ELF-1 (cell line): ENCODE measurements around the gene COQ9.
"Not testable (repeated sequence)": the region's sequence is repeated elsewhere in the genome, so short reads cannot be mapped to it uniquely, and the experiment has no call there.

Experiments used
- DNase-seq: peaks from one replicate; pipeline ENCODE4 v3.0.0-alpha.2; 2016; ENCODE audit warnings: low read depth, low spot score

COQ9 gene, protein sequence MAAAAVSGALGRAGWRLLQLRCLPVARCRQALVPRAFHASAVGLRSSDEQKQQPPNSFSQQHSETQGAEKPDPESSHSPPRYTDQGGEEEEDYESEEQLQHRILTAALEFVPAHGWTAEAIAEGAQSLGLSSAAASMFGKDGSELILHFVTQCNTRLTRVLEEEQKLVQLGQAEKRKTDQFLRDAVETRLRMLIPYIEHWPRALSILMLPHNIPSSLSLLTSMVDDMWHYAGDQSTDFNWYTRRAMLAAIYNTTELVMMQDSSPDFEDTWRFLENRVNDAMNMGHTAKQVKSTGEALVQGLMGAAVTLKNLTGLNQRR

DNA sequence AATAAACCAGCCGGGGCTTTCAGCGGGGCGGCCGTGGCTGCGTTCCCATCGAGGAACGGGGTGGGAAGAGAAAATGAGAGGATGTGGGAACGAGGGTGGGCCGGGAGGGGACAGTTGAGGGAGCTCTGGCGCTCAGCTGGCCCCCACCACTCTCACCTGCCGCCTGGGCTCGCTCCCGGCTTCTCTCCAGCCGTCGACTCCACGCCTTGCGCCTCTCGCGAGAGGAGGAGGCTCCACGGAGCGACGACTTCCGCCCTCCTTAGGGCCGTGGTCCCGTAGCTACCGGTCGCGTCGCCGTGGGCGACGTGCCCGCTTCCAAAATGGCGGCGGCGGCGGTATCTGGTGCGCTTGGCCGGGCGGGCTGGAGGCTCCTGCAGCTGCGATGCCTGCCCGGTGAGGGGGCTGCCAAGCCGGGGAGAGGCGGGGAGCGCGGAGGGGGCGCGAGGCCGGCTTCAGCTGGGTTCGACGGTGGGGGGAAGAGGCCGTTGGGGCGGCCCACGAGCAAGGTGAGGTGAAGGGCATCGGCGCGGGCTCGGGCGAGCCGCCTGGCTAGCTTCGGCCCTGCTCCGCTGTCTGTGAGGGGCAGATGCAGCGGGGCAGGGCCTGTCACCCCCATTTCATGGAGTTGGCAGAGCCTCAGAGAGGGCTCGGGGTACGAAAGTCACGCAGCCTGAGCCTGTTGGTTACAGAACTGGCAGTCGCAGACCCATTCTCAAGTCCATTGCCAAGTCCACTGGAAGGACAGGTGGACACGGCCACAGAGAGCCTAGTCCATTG, at the start of gene COQ9, which contains the start of gene CIAPIN1:
COQ9 (plus strand) TSS at position 294 of the 777 bp plus-strand sequence; CDS start at position 321, 27 bp downstream.
CIAPIN1 (minus strand) TSS at position 200 of the 777 bp plus-strand sequence. CDS start 6,457 bp downstream, outside the sequence.
- DNase-seq, result peak; percentile 95

- not testable (repeated sequence) for DNase-seq
These were observed 49.8 kb upstream of the COQ9 start for GRCh38 chr16:57397493-57397892.

GRCh38 chr16:57401943-57402640, 45.2 kb upstream of the COQ9 start:
- no peak for DNase-seq

DNA sequence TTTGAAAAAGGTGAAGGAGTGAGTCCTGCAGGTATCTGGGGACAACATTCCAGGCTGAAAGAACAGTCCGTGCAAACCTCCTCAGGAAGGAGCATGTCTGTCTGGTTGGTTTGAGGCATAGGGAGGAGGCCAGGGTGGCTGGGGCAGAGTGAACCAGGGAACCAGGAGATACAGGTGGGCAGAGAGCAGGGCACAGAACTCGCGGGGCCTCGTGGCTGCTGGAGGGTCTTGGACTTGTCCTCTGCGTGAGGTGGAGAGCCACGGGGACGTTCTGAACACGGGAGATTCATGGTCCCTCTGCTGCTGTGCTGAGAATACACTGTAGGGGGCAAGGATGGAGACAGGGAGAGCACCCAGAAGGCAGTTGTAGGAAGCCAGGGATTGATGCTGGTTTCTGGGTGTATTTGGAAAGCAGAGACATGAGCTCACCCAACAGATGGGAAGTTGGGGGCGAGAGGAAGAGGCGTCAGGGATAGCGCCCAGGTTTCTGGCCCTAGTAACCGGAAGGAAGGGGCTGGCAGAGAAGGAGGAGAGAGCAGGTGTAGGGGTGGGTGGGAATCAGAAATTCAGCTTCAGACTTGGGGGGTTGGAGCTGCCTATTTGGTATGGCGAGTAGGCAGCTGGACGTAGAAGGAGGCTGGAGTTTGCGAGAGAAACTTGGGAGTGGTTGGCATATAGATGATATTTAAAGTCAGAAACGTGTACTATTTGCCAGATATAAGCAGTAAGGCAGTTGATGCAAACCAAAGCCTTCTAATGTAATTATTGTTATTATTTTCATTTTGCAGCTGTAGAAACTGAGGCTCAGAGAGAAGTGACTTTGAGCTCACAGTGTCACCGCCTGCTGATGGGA, 43.1 kb upstream of the COQ9 start, which contains the start of gene CCL17:
CCL17 (plus strand) TSS at position 803 of the 853 bp plus-strand sequence. CDS start 9,166 bp downstream, outside the sequence.
- DNase-seq, result no peak

DNA sequence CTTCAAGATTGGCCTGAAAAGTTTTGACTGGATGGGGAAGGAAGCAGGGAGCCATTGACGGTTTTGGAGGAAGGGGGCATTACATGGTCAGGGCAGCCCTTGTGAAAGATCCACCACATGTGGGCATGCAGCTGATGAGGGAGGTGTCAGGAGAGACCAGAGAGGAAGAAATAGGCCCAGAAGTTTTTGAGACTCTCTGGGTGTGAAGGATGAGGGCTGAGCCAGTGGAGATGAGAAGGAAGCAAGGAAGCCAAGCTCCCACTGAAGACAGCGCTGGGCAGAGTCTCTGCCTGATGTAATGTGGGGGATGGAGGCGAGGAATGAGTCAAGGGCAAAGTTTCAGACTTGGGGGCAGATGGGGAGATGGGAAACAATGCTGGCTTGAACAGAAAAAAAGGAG, 42.2 kb upstream of the COQ9 start:
- DNase-seq, result no peak

DNA sequence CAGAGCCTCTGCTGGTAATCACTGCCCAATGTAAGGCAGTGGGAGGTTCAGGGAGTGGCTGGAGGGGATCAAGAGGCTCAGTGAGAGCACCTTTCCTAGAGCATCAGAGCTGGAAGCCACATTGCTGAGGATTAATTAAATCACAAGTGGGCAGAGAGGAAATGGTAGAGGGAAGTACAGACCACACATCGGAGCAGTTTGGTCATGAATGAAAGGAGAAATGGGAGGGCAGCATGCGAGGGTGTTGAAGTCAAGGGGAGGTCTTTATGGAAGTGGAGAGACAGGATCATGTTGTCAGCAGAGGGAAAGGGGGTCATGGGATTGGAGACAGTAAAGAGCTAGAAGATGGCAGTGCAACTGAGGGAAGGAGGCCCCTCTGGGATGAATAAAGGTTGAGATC, 40.4 kb upstream of the COQ9 start:
- no peak for DNase-seq

DNA sequence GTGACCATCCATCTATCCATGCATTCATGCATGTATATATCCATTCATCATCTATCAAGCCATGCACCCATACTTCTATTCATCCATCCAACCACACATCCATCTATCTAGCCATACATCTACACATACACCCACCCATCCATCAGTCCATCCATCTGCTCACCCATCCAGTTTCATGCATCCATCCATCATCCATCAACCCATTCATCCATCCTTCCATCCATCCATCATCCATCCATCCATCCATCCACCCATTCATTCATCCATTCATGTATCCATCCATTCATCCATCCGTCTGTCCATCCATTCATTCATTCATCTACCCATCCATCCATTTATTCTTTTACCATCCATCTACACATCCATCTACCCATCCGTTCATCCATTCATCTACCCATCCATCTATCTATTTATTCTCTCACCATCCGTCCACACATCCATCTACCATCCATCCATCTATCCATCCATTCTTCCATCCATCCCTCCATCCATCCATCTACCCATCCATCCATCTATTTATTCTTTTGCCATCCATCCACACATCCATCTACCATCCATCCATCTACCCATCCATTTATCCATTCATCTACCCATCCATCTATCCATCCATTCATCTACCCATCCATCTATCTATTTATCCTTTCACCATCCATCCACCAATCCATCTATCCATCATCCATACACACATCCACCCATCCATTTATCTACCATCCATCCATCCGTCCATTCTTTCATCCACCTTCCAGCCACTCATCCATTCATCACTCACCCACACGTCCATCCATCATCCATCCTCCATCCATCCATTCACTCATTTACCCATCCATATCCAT, 39.5 kb upstream of the COQ9 start:
- DNase-seq, result no peak

GRCh38 chr16:57409065-57409464, 38.2 kb upstream of the COQ9 start:
- DNase-seq, result no peak

GRCh38 chr16:57409870-57410587, 37.2 kb upstream of the COQ9 start:
- DNase-seq, result peak; percentile 73

- no peak for DNase-seq
These were observed 35.8 kb upstream of the COQ9 start for GRCh38 chr16:57411362-57411976.

- DNase-seq, result no peak
These were observed 34.7 kb upstream of the COQ9 start for GRCh38 chr16:57412584-57412983.

- DNase-seq, result no peak
These were observed 34.0 kb upstream of the COQ9 start for GRCh38 chr16:57413301-57413730.

GRCh38 chr16:57413733-57414132, 33.5 kb upstream of the COQ9 start:
- no peak for DNase-seq

DNA sequence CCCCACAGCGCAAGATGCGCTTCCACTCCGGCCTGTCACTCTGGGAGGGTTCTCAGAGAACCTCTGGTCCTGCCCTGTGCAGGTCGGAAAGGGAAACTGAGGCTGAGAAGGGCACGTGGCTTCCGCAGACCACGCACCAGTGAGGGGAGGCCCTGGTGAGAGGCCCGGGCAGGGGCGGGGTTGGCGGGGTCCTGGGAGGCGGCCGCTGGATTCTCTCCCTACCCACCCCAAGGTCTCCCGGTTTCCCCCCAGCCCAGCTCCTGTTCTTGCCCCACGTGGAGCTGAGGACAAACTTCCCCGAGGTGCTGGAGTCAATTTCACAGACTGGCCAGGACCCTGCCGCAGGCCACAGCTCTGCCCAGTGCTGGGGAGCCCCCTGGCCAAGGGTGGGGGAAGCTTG, 31.2 kb upstream of the COQ9 start:
- no peak for DNase-seq

DNA sequence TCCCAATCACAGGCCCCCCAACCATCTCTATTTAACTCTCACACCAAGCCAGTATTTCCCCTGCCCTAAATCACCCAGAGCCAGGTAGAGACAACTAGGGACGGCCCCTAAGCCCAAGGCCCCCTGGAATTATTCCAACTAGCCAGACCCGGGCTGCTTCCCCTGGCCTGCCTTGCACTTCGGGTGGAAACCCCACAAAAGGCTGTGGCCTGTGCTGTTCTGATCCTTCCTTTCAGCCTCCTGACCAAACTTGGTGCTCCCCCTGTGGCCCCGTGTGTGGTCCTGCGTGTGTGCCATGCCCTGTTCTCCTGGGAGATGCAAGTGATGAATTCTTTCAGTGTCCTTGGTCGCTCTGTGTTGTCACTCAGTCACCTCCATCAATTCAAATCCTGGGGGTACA, 27.8 kb upstream of the COQ9 start:
- DNase-seq, result no peak

GRCh38 chr16:57422026-57422944, 25.0 kb upstream of the COQ9 start:
- peak; percentile 40 for DNase-seq

DNA sequence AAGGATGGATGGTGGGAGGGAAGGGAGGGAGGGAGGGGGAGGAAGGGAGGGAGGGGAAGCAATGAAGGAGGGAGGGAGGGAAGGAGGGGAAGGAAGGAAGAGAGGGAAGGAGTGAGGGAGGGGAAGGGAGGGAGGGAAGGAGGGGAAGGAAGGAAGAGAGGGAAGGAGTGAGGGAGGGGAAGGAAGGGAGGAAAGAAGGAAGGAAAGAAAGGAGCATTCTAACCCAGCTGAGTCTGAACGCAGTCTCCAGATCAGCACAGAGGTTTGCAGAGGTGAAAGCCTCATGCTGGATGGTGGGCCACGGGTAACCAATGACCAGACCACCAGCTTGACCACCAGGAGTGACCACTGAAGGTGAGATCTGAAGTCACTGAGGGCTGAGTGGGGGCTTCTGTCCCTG, 24.1 kb upstream of the COQ9 start:
- DNase-seq, result no peak

DNA sequence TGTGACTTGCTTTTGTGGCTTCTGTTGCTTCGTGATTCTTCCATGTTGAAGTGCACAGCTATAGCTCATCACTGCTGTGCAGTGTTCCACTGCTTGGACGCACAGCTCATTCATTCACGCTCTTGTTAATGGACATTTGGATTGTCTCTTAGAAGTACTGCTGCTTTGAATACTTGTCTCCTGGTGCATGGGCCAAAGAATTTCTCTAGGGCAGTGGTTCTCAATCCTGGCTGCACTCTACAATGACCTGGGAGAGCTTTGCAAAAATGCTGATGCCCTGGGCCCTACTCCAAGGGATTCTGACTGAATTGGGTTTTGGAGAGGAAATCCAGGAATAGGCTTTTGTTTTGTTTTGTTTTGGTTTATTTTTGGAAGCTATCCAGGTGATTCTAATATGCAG, 22.7 kb upstream of the COQ9 start:
- no peak for DNase-seq
